WTC11 (cell line): Measurements from ENCODE around the gene DAAM2. TPM values are rescaled to one million over a fixed set of nuclear protein-coding genes. Genes with fewer than 3 reads are reported as not detected.

Source experiments
- ATAC-seq: fragments of 200-7000 bp; cut with Tn5 transposase; 2 replicates; pipeline ENCODE4 v1.10.0; 2021; ENCODE audit warnings: mild to moderate bottlenecking, moderate library complexity
- CTCF ChIA-PET: fragments of 300-600 bp; sonication (Branson Sonifier 250); formaldehyde crosslinking; loops from one replicate; lab custom pipeline; 2021; ENCODE audit warnings: antibody characterized with exemption; lab: Charles Lee
- POLR2A ChIA-PET: fragments of 350-600 bp; sonication (Branson Sonifier 250); formaldehyde crosslinking; loops from one replicate; lab custom pipeline; 2021; ENCODE audit warnings: antibody characterized with exemption; lab: Charles Lee
- DNase-seq: peaks from one replicate; pipeline ENCODE4 v3.0.0; 2021; ENCODE audit warnings: low spot score
- H3K27ac Mint-ChIP-seq: 2 replicates; pipeline ENCODE4 v1.8.0; 2021; ENCODE audit warnings: mixed read lengths
- H3K27me3 Mint-ChIP-seq: 2 replicates; pipeline ENCODE4 v1.8.0; 2021; ENCODE audit warnings: low read depth, mild to moderate bottlenecking, moderate library complexity, mixed read lengths
- H3K36me3 Mint-ChIP-seq: 2 replicates; pipeline ENCODE4 v1.8.0; 2021; ENCODE audit warnings: mixed read lengths
- H3K4me1 Mint-ChIP-seq: 2 replicates; pipeline ENCODE4 v1.8.0; 2022; ENCODE audit warnings: mixed read lengths
- H3K4me3 Mint-ChIP-seq: 2 replicates; pipeline ENCODE4 v1.8.0; 2021; ENCODE audit warnings: mild to moderate bottlenecking, moderate library complexity, mixed read lengths
- H3K9me3 Mint-ChIP-seq: 2 replicates; pipeline ENCODE4 v1.8.0; 2021; ENCODE audit warnings: mixed read lengths
- ATF3 ChIP-seq: sonication (generic); formaldehyde crosslinking; conservative IDR thresholded peaks from 2 replicates; pipeline ENCODE4 v1.8.1; 2022; ENCODE audit warnings: mild to moderate bottlenecking, missing genetic modification reagents
- CBFB ChIP-seq: sonication (generic); formaldehyde crosslinking; IDR thresholded peaks from 2 replicates; pipeline ENCODE4 v1.8.1; 2022; ENCODE audit warnings: mild to moderate bottlenecking, low read depth, missing genetic modification reagents
- CREM ChIP-seq: sonication (generic); formaldehyde crosslinking; IDR thresholded peaks from 2 replicates; pipeline ENCODE4 v1.8.1; 2022; ENCODE audit warnings: mild to moderate bottlenecking, missing genetic modification reagents, moderate library complexity
- ETV6 ChIP-seq: sonication (generic); formaldehyde crosslinking; IDR thresholded peaks from 2 replicates; pipeline ENCODE4 v1.8.1; 2022; ENCODE audit warnings: mild to moderate bottlenecking, missing genetic modification reagents
- FOXK1 ChIP-seq: sonication (generic); formaldehyde crosslinking; IDR thresholded peaks from 2 replicates; pipeline ENCODE4 v1.8.0; 2022; ENCODE audit warnings: mild to moderate bottlenecking, moderate library complexity, missing genetic modification reagents
- GABPB1 ChIP-seq: sonication (generic); formaldehyde crosslinking; IDR thresholded peaks from 2 replicates; pipeline ENCODE4 v1.8.1; 2023; ENCODE audit warnings: mild to moderate bottlenecking, missing genetic modification reagents
- GTF2I ChIP-seq: fragments of 250-450 bp; sonication (Bioruptor Pico); conservative IDR thresholded peaks from 2 replicates; pipeline ENCODE4 v1.4.0; 2021; ENCODE audit warnings: mild to moderate bottlenecking
- IRF2 ChIP-seq: sonication (generic); formaldehyde crosslinking; IDR thresholded peaks from 2 replicates; pipeline ENCODE4 v1.8.0; 2022; ENCODE audit warnings: low read depth, missing genetic modification reagents, borderline replicate concordance
- MAX ChIP-seq: sonication (generic); formaldehyde crosslinking; IDR thresholded peaks from 2 replicates; pipeline ENCODE4 v1.8.0; 2022; ENCODE audit warnings: mild to moderate bottlenecking, missing genetic modification reagents
- NFYB ChIP-seq: sonication (generic); formaldehyde crosslinking; conservative IDR thresholded peaks from 2 replicates; pipeline ENCODE4 v1.8.0; 2022; ENCODE audit warnings: low read depth, missing genetic modification reagents
- OVOL2 ChIP-seq: fragments of 250-450 bp; sonication (Bioruptor Pico); IDR thresholded peaks from 2 replicates; pipeline ENCODE4 v1.9.0; 2021; ENCODE audit warnings: mild to moderate bottlenecking, borderline replicate concordance
- SP1 ChIP-seq: sonication (generic); formaldehyde crosslinking; conservative IDR thresholded peaks from 2 replicates; pipeline ENCODE4 v1.8.1; 2022; ENCODE audit warnings: missing genetic modification reagents
- TEAD1 ChIP-seq: sonication (generic); formaldehyde crosslinking; IDR thresholded peaks from 2 replicates; pipeline ENCODE4 v1.8.0; 2022; ENCODE audit warnings: mild to moderate bottlenecking, missing genetic modification reagents
- USF2 ChIP-seq: sonication (generic); formaldehyde crosslinking; IDR thresholded peaks from 2 replicates; pipeline ENCODE4 v1.8.1; 2023; ENCODE audit warnings: mild to moderate bottlenecking, missing genetic modification reagents, moderate library complexity
- ZNF138 ChIP-seq: sonication (generic); formaldehyde crosslinking; conservative IDR thresholded peaks from 2 replicates; pipeline ENCODE4 v1.8.1; 2022; ENCODE audit warnings: mild to moderate bottlenecking, moderate library complexity, missing genetic modification reagents
- ZNF219 ChIP-seq: sonication (generic); formaldehyde crosslinking; IDR thresholded peaks from 2 replicates; pipeline ENCODE4 v1.8.0; 2023; ENCODE audit warnings: missing genetic modification reagents, mild to moderate bottlenecking, borderline replicate concordance
- ZNF416 ChIP-seq: fragments of 250-450 bp; sonication (Bioruptor Pico); IDR thresholded peaks from 2 replicates; pipeline ENCODE4 v1.9.0; 2021; ENCODE audit warnings: mild to moderate bottlenecking, inconsistent platforms
- total RNA-seq: library from RNA; stranded (reverse); gene quantifications from 3 replicates; pipeline ENCODE4 v1.2.3, GENCODE V29; 2021
- TF ChIP-seq, protein P1 (sequence below): fragments of 200-600 bp; IDR thresholded peaks from 2 replicates; pipeline ENCODE4 v1.8.0; 2022; ENCODE audit warnings: antibody characterized with exemption
- TF ChIP-seq, protein P2 (sequence below): sonication (generic); formaldehyde crosslinking; IDR thresholded peaks from 2 replicates; pipeline ENCODE4 v1.8.1; 2022; ENCODE audit warnings: mild to moderate bottlenecking, missing genetic modification reagents, moderate library complexity, borderline replicate concordance
- TF ChIP-seq, protein P3 (sequence below): fragments of 250-450 bp; sonication (Bioruptor Pico); IDR thresholded peaks from 2 replicates; pipeline ENCODE4 v1.9.0; 2021; ENCODE audit warnings: moderate library complexity, mild to moderate bottlenecking, inconsistent platforms, borderline replicate concordance
- TF ChIP-seq, protein P4 (sequence below): sonication (generic); formaldehyde crosslinking; IDR thresholded peaks from 2 replicates; pipeline ENCODE4 v1.8.1; 2023; ENCODE audit warnings: mild to moderate bottlenecking, moderate library complexity, missing genetic modification reagents

DAAM2 gene
- total RNA-seq, 1 experiment from 2014 or later, result 2.0 TPM

DNA sequence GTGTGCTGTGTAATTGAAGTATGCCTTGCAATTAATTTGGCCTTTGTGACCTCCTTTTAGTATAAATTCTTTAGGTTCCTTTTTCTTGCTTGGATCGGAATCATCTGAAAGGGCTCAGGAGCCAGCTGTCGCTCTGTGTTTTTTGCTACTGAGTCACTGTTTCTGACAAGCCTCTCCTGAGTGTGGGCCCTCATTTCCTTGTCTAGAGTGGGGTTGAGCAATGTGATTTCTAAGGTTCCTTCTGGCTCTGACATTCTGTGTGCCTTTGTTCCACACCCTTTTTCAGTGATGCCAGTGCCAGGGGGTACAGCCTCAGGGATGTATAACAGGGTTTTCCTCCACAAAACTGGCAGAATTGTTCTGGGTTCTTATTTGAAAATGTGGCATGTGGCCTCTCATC lies 26.5 kb downstream of the DAAM2 start (continued):
- TF ChIP-seq, protein P1, sequence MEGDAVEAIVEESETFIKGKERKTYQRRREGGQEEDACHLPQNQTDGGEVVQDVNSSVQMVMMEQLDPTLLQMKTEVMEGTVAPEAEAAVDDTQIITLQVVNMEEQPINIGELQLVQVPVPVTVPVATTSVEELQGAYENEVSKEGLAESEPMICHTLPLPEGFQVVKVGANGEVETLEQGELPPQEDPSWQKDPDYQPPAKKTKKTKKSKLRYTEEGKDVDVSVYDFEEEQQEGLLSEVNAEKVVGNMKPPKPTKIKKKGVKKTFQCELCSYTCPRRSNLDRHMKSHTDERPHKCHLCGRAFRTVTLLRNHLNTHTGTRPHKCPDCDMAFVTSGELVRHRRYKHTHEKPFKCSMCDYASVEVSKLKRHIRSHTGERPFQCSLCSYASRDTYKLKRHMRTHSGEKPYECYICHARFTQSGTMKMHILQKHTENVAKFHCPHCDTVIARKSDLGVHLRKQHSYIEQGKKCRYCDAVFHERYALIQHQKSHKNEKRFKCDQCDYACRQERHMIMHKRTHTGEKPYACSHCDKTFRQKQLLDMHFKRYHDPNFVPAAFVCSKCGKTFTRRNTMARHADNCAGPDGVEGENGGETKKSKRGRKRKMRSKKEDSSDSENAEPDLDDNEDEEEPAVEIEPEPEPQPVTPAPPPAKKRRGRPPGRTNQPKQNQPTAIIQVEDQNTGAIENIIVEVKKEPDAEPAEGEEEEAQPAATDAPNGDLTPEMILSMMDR, result no peak
- TF ChIP-seq FOXK1, result no peak

- DNase-seq, result no peak
- H3K36me3 Mint-ChIP-seq, result no peaks in the 10 kb centered on the region
- no peak for ATAC-seq
- H3K4me3 Mint-ChIP-seq, result no peak overlapping the region
- H3K27me3 Mint-ChIP-seq, result peaks cover 11% of the 10 kb centered on the region
- no peak overlapping the region for H3K27ac Mint-ChIP-seq
- POLR2A ChIA-PET, result no interaction called here
- H3K9me3 Mint-ChIP-seq, result no peaks in the 10 kb centered on the region
- H3K4me1 Mint-ChIP-seq, result peaks cover 35% of the 10 kb centered on the region
- TF ChIP-seq ZNF219 (CRISPR knock-in tag), result no peak
- no peak for TF ChIP-seq ATF3 (CRISPR knock-in tag)
- no peak for TF ChIP-seq ZNF416
- no peak for TF ChIP-seq GTF2I (CRISPR knock-in tag)
- no peak for TF ChIP-seq TEAD1 (CRISPR knock-in tag)
- TF ChIP-seq USF2, result no peak
- TF ChIP-seq MAX (CRISPR knock-in tag), result no peak
- TF ChIP-seq, protein P2, sequence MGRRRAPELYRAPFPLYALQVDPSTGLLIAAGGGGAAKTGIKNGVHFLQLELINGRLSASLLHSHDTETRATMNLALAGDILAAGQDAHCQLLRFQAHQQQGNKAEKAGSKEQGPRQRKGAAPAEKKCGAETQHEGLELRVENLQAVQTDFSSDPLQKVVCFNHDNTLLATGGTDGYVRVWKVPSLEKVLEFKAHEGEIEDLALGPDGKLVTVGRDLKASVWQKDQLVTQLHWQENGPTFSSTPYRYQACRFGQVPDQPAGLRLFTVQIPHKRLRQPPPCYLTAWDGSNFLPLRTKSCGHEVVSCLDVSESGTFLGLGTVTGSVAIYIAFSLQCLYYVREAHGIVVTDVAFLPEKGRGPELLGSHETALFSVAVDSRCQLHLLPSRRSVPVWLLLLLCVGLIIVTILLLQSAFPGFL (CRISPR knock-in tag), result no peak
- TF ChIP-seq IRF2 (CRISPR knock-in tag), result no peak
- TF ChIP-seq GABPB1 (CRISPR knock-in tag), result no peak
- TF ChIP-seq NFYB (CRISPR knock-in tag), result no peak
- TF ChIP-seq, protein P3, sequence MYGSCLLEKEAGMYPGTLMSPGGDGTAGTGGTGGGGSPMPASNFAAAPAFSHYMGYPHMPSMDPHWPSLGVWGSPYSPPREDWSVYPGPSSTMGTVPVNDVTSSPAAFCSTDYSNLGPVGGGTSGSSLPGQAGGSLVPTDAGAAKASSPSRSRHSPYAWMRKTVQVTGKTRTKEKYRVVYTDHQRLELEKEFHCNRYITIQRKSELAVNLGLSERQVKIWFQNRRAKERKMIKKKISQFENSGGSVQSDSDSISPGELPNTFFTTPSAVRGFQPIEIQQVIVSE (CRISPR knock-in tag), result no peak
- TF ChIP-seq, protein P4, sequence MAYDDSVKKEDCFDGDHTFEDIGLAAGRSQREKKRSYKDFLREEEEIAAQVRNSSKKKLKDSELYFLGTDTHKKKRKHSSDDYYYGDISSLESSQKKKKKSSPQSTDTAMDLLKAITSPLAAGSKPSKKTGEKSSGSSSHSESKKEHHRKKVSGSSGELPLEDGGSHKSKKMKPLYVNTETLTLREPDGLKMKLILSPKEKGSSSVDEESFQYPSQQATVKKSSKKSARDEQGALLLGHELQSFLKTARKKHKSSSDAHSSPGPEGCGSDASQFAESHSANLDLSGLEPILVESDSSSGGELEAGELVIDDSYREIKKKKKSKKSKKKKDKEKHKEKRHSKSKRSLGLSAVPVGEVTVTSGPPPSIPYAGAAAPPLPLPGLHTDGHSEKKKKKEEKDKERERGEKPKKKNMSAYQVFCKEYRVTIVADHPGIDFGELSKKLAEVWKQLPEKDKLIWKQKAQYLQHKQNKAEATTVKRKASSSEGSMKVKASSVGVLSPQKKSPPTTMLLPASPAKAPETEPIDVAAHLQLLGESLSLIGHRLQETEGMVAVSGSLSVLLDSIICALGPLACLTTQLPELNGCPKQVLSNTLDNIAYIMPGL (CRISPR knock-in tag), result no peak
- TF ChIP-seq CREM (CRISPR knock-in tag), result no peak
- TF ChIP-seq ETV6 (CRISPR knock-in tag), result no peak
- TF ChIP-seq ZNF138 (CRISPR knock-in tag), result no peak
- no peak for TF ChIP-seq SP1 (CRISPR knock-in tag)
- no peak for TF ChIP-seq CBFB (CRISPR knock-in tag)
- TF ChIP-seq OVOL2, result no peak
- TF ChIP-seq, all 79 proteins: peak for 0
- CTCF ChIA-PET, result no interaction called here
Measured at GRCh38 chr6:39819228-39819627, 27.1 kb downstream of the DAAM2 start.
